Tracheal epithelial cell (primary cell): Measurements from ENCODE around the gene SAMD11. TPM values are rescaled to one million over a fixed set of nuclear protein-coding genes. Genes with fewer than 3 reads are reported as not detected.

Experiments used
- total RNA-seq: library from RNA; depleted of rRNA; stranded (reverse); fragments of >200 nt; gene quantifications from 2 replicates; pipeline ENCODE4 v1.2.1, GENCODE V29; 2014

SAMD11 gene, protein sequence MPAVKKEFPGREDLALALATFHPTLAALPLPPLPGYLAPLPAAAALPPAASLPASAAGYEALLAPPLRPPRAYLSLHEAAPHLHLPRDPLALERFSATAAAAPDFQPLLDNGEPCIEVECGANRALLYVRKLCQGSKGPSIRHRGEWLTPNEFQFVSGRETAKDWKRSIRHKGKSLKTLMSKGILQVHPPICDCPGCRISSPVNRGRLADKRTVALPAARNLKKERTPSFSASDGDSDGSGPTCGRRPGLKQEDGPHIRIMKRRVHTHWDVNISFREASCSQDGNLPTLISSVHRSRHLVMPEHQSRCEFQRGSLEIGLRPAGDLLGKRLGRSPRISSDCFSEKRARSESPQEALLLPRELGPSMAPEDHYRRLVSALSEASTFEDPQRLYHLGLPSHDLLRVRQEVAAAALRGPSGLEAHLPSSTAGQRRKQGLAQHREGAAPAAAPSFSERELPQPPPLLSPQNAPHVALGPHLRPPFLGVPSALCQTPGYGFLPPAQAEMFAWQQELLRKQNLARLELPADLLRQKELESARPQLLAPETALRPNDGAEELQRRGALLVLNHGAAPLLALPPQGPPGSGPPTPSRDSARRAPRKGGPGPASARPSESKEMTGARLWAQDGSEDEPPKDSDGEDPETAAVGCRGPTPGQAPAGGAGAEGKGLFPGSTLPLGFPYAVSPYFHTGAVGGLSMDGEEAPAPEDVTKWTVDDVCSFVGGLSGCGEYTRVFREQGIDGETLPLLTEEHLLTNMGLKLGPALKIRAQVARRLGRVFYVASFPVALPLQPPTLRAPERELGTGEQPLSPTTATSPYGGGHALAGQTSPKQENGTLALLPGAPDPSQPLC
- total RNA-seq: 0.48 and 0.64 TPM in 2 replicates

GRCh38 chr1:923131-923990 is at the start of gene SAMD11:
TSS of gene SAMD11 (plus strand) at chr1:923923. CDS start at chr1:924432, 509 bp downstream.

GRCh38 chr1:958823-959730 is 35.4 kb downstream of the SAMD11 start, which contains the start of gene NOC2L:
TSS of gene NOC2L (minus strand) at chr1:959256. CDS start at chr1:959240, 16 bp downstream.

GRCh38 chr1:960363-961131 is 36.8 kb downstream of the SAMD11 start, which contains the start of gene KLHL17:
TSS of gene KLHL17 (plus strand) at chr1:960584. CDS start at chr1:960694, 110 bp downstream.

DNA sequence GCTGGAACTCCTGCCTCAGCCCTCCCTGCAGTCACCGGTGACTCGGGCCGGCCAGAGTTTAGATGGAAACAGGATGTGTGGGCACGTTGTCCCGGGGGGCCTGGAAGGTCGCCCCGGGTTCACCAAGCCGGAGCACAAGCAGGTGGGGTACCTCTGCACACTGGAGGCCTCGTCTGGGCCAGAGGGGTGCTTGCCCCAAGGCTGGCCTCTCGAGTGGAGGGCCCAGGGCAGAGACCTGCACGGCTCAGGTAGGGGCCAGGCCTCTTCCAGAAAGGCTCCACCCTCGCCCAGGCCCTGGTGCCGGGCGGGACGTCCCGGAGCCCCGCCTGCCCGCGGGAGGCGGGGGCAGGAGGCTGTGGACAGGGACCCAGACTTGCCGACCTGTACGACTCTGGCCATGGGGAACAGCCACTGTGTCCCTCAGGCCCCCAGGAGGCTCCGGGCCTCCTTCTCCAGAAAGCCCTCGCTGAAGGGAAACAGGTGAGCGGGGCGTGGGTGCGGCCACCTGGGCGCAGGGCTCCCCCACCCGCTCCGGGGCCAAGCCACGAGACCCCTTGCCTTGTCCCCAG is 42.5 kb downstream of the SAMD11 start, which contains the start of gene PLEKHN1:
TSS of gene PLEKHN1 (plus strand) at position 348 of the 569 bp plus-strand sequence. CDS start at position 398, 50 bp downstream.

GRCh38 chr1:981955-982558 is 58.3 kb downstream of the SAMD11 start, which contains the start of gene PERM1:
TSS of gene PERM1 (minus strand) at chr1:982093. CDS start at chr1:981029, 1,064 bp downstream.

Other genes with a start within 250 kb of the SAMD11 start
- not detected in 2 replicates for gene OR4F16, start 237.3 kb upstream of the SAMD11 start, total RNA-seq
- gene NOC2L, start 35.3 kb downstream of the SAMD11 start, total RNA-seq: 103 and 146 TPM in 2 replicates
- gene KLHL17, start 36.7 kb downstream of the SAMD11 start, total RNA-seq: 6.8 and 11.6 TPM in 2 replicates
- 3.6 and 9.2 TPM in 2 replicates for gene PLEKHN1, start 42.6 kb downstream of the SAMD11 start, total RNA-seq
- not detected in 2 replicates for gene PERM1, start 58.2 kb downstream of the SAMD11 start, total RNA-seq
- 62.2 and 126 TPM in 2 replicates for gene HES4, start 76.2 kb downstream of the SAMD11 start, total RNA-seq
- gene ISG15, start 89.6 kb downstream of the SAMD11 start, total RNA-seq: 43.3 and 86.5 TPM in 2 replicates
- gene AGRN, start 96.2 kb downstream of the SAMD11 start, total RNA-seq: 187 and 236 TPM in 2 replicates
- 3.8 and 5.1 TPM in 2 replicates for gene RNF223, start 150.4 kb downstream of the SAMD11 start, total RNA-seq
- 8.0 and 10.2 TPM in 2 replicates for gene C1orf159, start 192.2 kb downstream of the SAMD11 start, total RNA-seq
- not detected in 2 replicates for gene TTLL10, start 250.0 kb downstream of the SAMD11 start, total RNA-seq